GM12873 (cell line): ENCODE measurements around the gene PDE4B.

Source experiments
- TF ChIP-seq, protein P1 (sequence below): IDR thresholded peaks from 2 replicates; pipeline ENCODE4 v1.5.1; 2012; ENCODE audit warnings: low read depth, mild to moderate bottlenecking, moderate library complexity, low read length, control low read depth; ENCODE audit not compliant: insufficient read depth; ENCODE audit errors: missing control alignments

The PDE4B gene

DNA sequence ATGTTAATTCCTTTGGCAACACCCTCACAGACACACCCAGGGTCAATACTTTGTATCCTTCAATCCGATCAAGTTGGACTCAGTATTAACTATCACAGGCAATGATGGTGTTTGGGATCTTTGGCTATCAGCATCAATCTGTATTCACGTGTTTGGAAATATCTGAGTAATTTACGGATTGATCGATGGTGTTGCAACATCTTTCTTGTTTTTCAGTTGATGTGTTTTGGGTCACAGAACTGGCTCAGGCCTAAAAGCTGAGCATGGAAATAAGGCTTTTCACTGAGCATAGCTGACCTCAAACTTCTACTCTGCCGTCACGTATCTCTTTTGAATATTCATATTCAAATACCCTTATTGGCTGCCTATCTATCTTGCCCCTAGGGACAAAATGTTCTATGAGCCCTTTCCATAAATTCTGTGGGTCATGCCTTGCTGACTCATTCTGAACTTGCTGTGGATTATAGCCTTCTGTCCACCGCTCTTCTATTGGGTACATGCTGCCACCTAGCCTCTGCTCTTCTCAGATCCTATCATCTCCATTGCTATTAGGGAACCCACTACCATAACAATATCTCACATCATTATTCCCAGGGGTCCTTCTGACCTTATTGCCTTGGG lies 156.0 kb downstream of the PDE4B start:
- TF ChIP-seq, protein P1, sequence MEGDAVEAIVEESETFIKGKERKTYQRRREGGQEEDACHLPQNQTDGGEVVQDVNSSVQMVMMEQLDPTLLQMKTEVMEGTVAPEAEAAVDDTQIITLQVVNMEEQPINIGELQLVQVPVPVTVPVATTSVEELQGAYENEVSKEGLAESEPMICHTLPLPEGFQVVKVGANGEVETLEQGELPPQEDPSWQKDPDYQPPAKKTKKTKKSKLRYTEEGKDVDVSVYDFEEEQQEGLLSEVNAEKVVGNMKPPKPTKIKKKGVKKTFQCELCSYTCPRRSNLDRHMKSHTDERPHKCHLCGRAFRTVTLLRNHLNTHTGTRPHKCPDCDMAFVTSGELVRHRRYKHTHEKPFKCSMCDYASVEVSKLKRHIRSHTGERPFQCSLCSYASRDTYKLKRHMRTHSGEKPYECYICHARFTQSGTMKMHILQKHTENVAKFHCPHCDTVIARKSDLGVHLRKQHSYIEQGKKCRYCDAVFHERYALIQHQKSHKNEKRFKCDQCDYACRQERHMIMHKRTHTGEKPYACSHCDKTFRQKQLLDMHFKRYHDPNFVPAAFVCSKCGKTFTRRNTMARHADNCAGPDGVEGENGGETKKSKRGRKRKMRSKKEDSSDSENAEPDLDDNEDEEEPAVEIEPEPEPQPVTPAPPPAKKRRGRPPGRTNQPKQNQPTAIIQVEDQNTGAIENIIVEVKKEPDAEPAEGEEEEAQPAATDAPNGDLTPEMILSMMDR, result no peak

DNA sequence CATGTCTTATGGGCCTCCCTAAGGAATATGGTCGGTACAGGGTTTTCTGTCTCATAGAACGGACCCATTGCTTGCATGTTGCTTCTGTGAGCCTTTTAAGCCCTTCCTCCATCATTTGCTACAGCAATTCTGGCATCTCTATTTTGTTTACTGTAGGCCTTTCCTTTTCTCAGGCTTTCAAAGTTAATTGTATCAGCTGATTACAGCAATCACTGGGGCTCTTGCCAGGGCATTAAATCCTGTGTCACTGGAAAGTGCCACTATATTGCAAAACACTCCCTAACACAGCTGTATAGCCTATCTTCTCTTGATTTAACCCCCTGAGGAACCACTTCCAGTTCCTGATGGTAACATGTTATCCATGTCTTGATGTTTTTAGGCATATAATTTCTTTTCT lies 156.5 kb downstream of the PDE4B start:
- TF ChIP-seq, protein P1, result no peak

DNA sequence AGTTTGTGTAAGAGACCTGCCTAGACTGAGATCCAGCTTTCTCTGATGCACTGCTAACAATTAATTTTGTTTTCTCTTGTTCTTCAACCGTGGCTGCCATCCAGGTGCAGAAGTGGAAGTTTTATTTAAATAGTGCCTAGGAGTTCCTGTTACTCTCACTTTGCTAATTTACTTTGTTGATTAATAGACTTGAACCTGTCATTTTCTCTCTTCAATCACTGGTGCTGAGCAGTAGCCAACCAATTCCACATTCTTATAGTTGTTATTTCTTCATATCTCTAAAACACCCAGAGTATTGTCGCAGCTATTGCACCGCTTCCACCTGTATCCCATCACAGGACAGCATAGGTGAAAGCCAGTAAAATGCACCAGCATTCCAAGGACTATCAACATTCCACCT lies 157.2 kb downstream of the PDE4B start:
- TF ChIP-seq, protein P1, result no peak

DNA sequence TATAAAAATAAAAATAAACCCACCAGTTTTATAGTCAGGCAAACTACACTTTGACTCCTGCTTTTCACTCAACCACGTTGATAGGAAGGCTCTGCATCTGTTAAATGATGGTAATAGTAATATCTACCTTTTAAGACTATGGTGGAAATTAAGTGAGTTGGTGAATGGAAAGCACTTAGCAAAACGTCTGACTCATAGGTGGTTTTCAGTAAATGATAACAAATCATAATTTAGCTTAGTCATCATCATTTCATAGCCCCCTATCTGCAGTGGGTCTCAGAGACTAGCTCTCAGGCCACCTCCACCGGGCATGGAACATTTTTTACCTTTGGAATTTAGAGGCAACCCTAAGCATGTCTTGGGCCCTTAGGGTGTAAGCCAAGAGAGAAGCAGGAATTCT lies 160.0 kb downstream of the PDE4B start:
- TF ChIP-seq, protein P1, result no peak

DNA sequence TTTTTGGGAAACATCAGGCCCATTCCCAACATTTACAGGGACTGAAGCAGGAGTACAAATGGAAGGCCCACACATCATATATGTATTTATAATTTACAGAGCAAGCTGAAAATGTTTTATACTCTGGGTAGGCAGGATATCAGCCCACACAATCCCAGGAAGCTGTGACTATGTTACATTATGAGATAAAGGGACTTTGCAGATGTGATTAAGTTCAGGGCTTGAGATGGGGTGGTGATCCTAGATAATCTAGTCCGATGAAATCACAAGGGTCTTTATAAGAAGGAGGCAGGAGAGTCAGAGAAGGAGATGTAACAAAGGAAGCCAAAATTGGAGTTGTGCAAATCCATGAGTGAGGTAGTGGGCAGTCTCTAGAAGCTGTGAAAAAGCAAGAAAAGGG lies 160.5 kb downstream of the PDE4B start:
- TF ChIP-seq, protein P1, result no peak

DNA sequence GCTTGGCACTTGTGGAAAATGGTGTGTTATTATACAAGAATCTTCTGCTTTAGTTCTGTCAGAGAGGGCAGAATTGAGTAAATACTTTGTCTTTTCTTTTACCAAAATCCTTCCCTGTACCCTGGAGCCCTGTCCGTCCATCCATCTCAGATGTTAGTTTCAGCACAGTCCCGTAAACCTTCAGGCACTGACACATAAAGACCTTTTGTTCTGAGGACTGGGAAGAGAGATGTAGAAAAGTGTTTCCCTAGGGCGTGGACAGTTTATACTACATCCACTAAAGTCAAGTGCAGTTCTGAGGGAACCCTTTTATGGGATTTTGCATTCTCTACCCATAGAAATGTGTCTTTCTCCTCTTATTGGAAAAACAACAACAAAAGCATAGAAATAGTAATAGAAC lies 162.4 kb downstream of the PDE4B start:
- TF ChIP-seq, protein P1, result no peak

DNA sequence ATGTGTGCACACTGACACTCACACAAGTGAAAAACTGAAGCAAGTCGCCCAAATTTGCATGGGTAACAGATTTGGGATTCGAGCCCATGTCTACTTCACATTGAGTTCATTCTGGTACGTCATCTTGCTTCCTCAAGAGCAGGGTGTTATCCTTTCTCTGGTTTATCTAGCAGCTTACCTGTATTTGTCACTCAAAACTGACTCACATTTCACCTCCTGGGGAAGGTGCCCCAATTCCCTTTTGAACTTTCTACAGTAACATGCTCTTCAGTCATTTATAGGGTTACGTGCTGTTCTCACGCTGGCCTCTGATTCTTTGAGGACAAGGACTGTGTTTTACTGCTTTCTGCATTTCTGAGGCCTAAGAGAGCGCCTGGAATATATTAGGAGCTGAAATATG lies 162.8 kb downstream of the PDE4B start:
- TF ChIP-seq, protein P1, result no peak
